Spleen (tissue), 11 donors: Measurements from ENCODE around the gene EPAS1. TPM values are rescaled to one million over a fixed set of nuclear protein-coding genes. Genes with fewer than 3 reads are reported as not detected.

Experiments
- DNase-seq: peaks from one replicate; pipeline ENCODE4 v3.0.0-alpha.2; 2020
- H3K27ac ChIP-seq, 8 donors: fragments of 200-600 bp; sonication (generic) in 7 of 8; 1 replicate in 4 of 8; 2 replicates in 4 of 8; pipeline versions ENCODE4 v1.5.0 to v1.8.0; 2016 to 2021; ENCODE audit warnings: inconsistent platforms in 4 of 8, mild to moderate bottlenecking in 4 of 8, moderate library complexity in 1 of 8
- H3K27me3 ChIP-seq, 7 donors: fragments of 200-600 bp; sonication (generic) in 6 of 7; replicated peaks in 1 of 7; 1 replicate in 4 of 7; 2 replicates in 3 of 7; pipeline versions ENCODE4 v1.5.0 to v1.8.0; 2016 to 2021; ENCODE audit warnings: inconsistent platforms in 3 of 7, mild to moderate bottlenecking in 1 of 7
- H3K36me3 ChIP-seq, 6 donors: fragments of 200-600 bp; sonication (generic) in 5 of 6; 1 replicate in 4 of 6; 2 replicates in 2 of 6; pipeline versions ENCODE4 v1.5.0 to v1.8.0; 2016 to 2021; ENCODE audit warnings: inconsistent platforms in 2 of 6
- H3K4me1 ChIP-seq, 6 donors: fragments of 200-600 bp; sonication (generic) in 5 of 6; 1 replicate in 3 of 6; 2 replicates in 3 of 6; pipeline versions ENCODE4 v1.5.0 to v1.8.0; 2016 to 2021; ENCODE audit warnings: inconsistent platforms in 3 of 6
- H3K4me3 ChIP-seq, 8 donors: fragments of 200-600 bp; sonication (generic) in 7 of 8; 1 replicate in 4 of 8; 2 replicates in 4 of 8; pipeline versions ENCODE4 v1.5.0 to v1.8.0; 2016 to 2021; ENCODE audit warnings: inconsistent platforms in 4 of 8, mild to moderate bottlenecking in 4 of 8, moderate library complexity in 2 of 8
- H3K9me3 ChIP-seq, 8 donors: fragments of 200-600 bp; sonication (generic) in 7 of 8; 1 replicate in 4 of 8; 2 replicates in 4 of 8; pipeline versions ENCODE4 v1.5.0 to v1.8.0; 2016 to 2021; ENCODE audit warnings: inconsistent platforms in 4 of 8
- CTCF ChIP-seq, 11 experiments: fragments of 200-600 bp in 7 of 11; fragments of 450-650 bp in 4 of 11; sonication (generic) in 4 of 11; IDR thresholded peaks in 8 of 11; conservative IDR thresholded peaks in 3 of 11; 1 replicate in 7 of 11; 2 replicates in 4 of 11; pipeline versions ENCODE4 v1.4.0 to v1.8.0; 2016 to 2021; ENCODE audit warnings: antibody characterized with exemption in 11 of 11, inconsistent platforms in 4 of 11, mild to moderate bottlenecking in 1 of 11
- POLR2A ChIP-seq, 3 donors: fragments of 450-650 bp; IDR thresholded peaks; one replicate each; pipeline ENCODE4 v1.5.1; 2017; ENCODE audit warnings: antibody characterized with exemption in 3 of 3, mild to moderate bottlenecking in 1 of 3
- POLR2AphosphoS5 ChIP-seq, 3 donors: sonication (generic); formaldehyde crosslinking; IDR thresholded peaks; one replicate each; pipeline ENCODE4 v1.5.1; 2017; ENCODE audit warnings: antibody characterized with exemption in 3 of 3
- WGBS, 5 donors: extraction: QIAGEN DNeasy Blood & Tissue Kit in 3 of 5; methylation state at CpG; one replicate each; pipeline versions ENCODE4 v1.1.5 to v1.1.7; 2013 to 2018; 5-methylcytosine and 5-hydroxymethylcytosine counted together
- intact Hi-C: fragments of 100-400 bp; cut with DNase I; formaldehyde crosslinking; loops from one replicate; pipeline ENCODE4 v1.15.0; 2023; ENCODE audit warnings: low total_unique reads
- polyA plus RNA-seq, 3 donors: library from polyadenylated mRNA; stranded (reverse); fragments of 200-250 nt; gene quantifications; one replicate each; pipeline ENCODE4 v1.2.1, GENCODE V29; 2013
- total RNA-seq, 7 donors: library from RNA; depleted of rRNA in 3 of 7; stranded (reverse); fragments of >200 nt in 3 of 7; fragmentation: NEBNext Ultra II Directional in 4 of 7; extraction: Animal tissue kit (Norgen Biotek cat#: 25700) in 4 of 7; gene quantifications; one replicate each; pipeline versions ENCODE4 v1.1.0 to v1.2.1, GENCODE V29; 2016 to 2021
- donor health status: healthy with polysubstance abuse.
- donor health status: DM: no; HTN: no; CAD: no; lungs with moderate emphysema.
- donor health status: DM: no; HTN: no; CAD: no.
- donor health status: Bipolar disorder and iron deficiency.
- donor health status: healthy.
- donor health status: DM: no; HTN: no; CAD: no.
- donor health status: DM: yes; HTN: yes; CAD: no.

EPAS1 gene
- total and polyA plus RNA-seq, 10 donors = 30.5 to 330 (median 213) TPM

- peaks cover 0 to 73% (median 18%) of the 10 kb centered on the region in 6 donors for H3K36me3 ChIP-seq
- peaks cover 24 to 60% (median 45%) of the 10 kb centered on the region in 6 donors for H3K4me1 ChIP-seq
- H3K27ac ChIP-seq = peak overlapping the region in 7 of 8 donors; percentile 72 to 86 (median 83)
- H3K9me3 ChIP-seq = no peaks in the 10 kb centered on the region
- no peaks in the 10 kb centered on the region for H3K27me3 ChIP-seq
- H3K4me3 ChIP-seq = peak overlapping the region in 1 of 8 donors; percentile 59
- WGBS, 5 donors = 39 to 62% (median 55%) methylated on average over 8 of the region's 8 CpGs
- TF ChIP-seq CTCF (IDR thresholded peaks at IDR 0.05 in 8 of 11, conservative IDR thresholded peaks at IDR 0.05 in 3 of 11) = peak in 3 of 11 experiments; percentile 20 to 52 (median 36)
- TF ChIP-seq POLR2AphosphoS5 (IDR thresholded peaks at IDR 0.05) = peak in 2 of 3 donors; percentile 44 to 47
- no peak for TF ChIP-seq POLR2A (IDR thresholded peaks at IDR 0.05)
- DNase-seq = no peak
- intact Hi-C loops = no loop called here
These were observed 55.4 kb downstream of the EPAS1 start for GRCh38 chr2:46352621-46353020.

GRCh38 chr2:46353509-46353908 lies 56.3 kb downstream of the EPAS1 start:
- Histone ChIP-seq H3K4me3 (no peak overlapping the region), H3K27me3 (no peaks in the 10 kb centered on the region), H3K4me1 (peaks cover 24 to 59% (median 44%) of the 10 kb centered on the region in 6 donors), H3K9me3 (no peaks in the 10 kb centered on the region), H3K36me3 (peaks cover 0 to 73% (median 22%) of the 10 kb centered on the region in 6 donors), H3K27ac (peak overlapping the region in 2 of 8 donors; percentile 77 to 83)
- TF ChIP-seq POLR2AphosphoS5 (IDR thresholded peaks at IDR 0.05) (no peak), POLR2A (IDR thresholded peaks at IDR 0.05) (no peak), CTCF (IDR thresholded peaks at IDR 0.05 in 8 of 11, conservative IDR thresholded peaks at IDR 0.05 in 3 of 11) (no peak)
- WGBS, 5 donors = 87 to 95% (median 94%) methylated on average over 6 of the region's 6 CpGs
- intact Hi-C loops = no loop called here
- DNase-seq = no peak

GRCh38 chr2:46355756-46356155 lies 58.5 kb downstream of the EPAS1 start:
- Histone ChIP-seq H3K4me1 (peaks cover 18 to 37% (median 29%) of the 10 kb centered on the region in 6 donors), H3K4me3 (no peak overlapping the region), H3K36me3 (peaks cover 0 to 69% (median 23%) of the 10 kb centered on the region in 6 donors), H3K27ac (no peak overlapping the region), H3K9me3 (no peaks in the 10 kb centered on the region), H3K27me3 (no peaks in the 10 kb centered on the region)
- no peak for DNase-seq
- WGBS, 5 donors = 92 to 100% (median 96%) methylated on average over 3 of the region's 3 CpGs
- no peak for TF ChIP-seq CTCF (IDR thresholded peaks at IDR 0.05 in 8 of 11, conservative IDR thresholded peaks at IDR 0.05 in 3 of 11)
- intact Hi-C loops = no loop called here

- 88 to 100% (median 92%) methylated on average over 1 of the region's 1 CpG for WGBS, 5 donors
- H3K4me1 ChIP-seq = peaks cover 7 to 29% (median 17%) of the 10 kb centered on the region in 6 donors
- intact Hi-C loops = no loop called here
These were observed 59.8 kb downstream of the EPAS1 start for GRCh38 chr2:46356991-46357390.

More at GRCh38 chr2:46356991-46357390, 59.8 kb downstream of the EPAS1 start:
- no peak for DNase-seq
- H3K27ac ChIP-seq = no peak overlapping the region
- TF ChIP-seq POLR2A (IDR thresholded peaks at IDR 0.05) = no peak
- no peak for TF ChIP-seq CTCF (IDR thresholded peaks at IDR 0.05 in 8 of 11, conservative IDR thresholded peaks at IDR 0.05 in 3 of 11)
- no peak for TF ChIP-seq POLR2AphosphoS5 (IDR thresholded peaks at IDR 0.05)
- peaks cover 0 to 79% (median 32%) of the 10 kb centered on the region in 6 donors for H3K36me3 ChIP-seq
- no peak overlapping the region for H3K4me3 ChIP-seq
- no peaks in the 10 kb centered on the region for H3K27me3 ChIP-seq
- H3K9me3 ChIP-seq = no peaks in the 10 kb centered on the region
